Esophagus squamous epithelium (tissue), 5 donors: ENCODE results near the gene HPS6. TPM values are rescaled to one million over a fixed set of nuclear protein-coding genes. Genes with fewer than 3 reads are reported as not detected.
A peak's percentile ranks its signal among the peaks of the same experiment; 100 is the strongest.

Experiments used
- DNase-seq: peaks from one replicate; lab custom pipeline; 2025; lab: John Stamatoyannopoulos, UW
- H3K27ac ChIP-seq, 4 donors: fragments of 200-600 bp; sonication (generic); one replicate each; pipeline ENCODE4 v1.5.1; 2016 to 2019; ENCODE audit warnings: mild to moderate bottlenecking in 1 of 4
- H3K27me3 ChIP-seq, 4 donors: fragments of 200-600 bp; sonication (generic); 1 replicate in 3 of 4; 2 replicates in 1 of 4; pipeline versions ENCODE4 v1.5.1 to v1.6.0; 2017 to 2021; ENCODE audit warnings: antibody characterized with exemption in 1 of 4
- H3K36me3 ChIP-seq, 3 donors: fragments of 200-600 bp; sonication (generic); one replicate each; pipeline ENCODE4 v1.5.1; 2016 to 2019
- H3K4me1 ChIP-seq, 3 donors: fragments of 200-600 bp; sonication (generic); one replicate each; pipeline ENCODE4 v1.5.1; 2017 to 2019
- H3K4me3 ChIP-seq, 4 donors: fragments of 200-600 bp; sonication (generic); 1 replicate in 3 of 4; 2 replicates in 1 of 4; pipeline ENCODE4 v1.5.1; 2016 to 2019; ENCODE audit warnings: mild to moderate bottlenecking in 2 of 4, moderate library complexity in 1 of 4
- H3K9me3 ChIP-seq, 3 donors: fragments of 200-600 bp; sonication (generic); one replicate each; pipeline ENCODE4 v1.5.1; 2016 to 2019
- CTCF ChIP-seq, 6 experiments: fragments of 450-650 bp in 4 of 6; fragments of 200-600 bp in 2 of 6; sonication (generic) in 2 of 6; IDR thresholded peaks; one replicate each; pipeline ENCODE4 v1.5.1; 2016 to 2019; ENCODE audit warnings: antibody characterized with exemption in 6 of 6, mild to moderate bottlenecking in 4 of 6, moderate library complexity in 4 of 6
- POLR2A ChIP-seq, 4 donors: fragments of 450-650 bp; IDR thresholded peaks; one replicate each; pipeline ENCODE4 v1.6.1; 2017; ENCODE audit warnings: antibody characterized with exemption in 4 of 4, mild to moderate bottlenecking in 4 of 4, moderate library complexity in 3 of 4
- whole genome bisulfite sequencing, 2 donors: methylation state at CpG; one replicate each; pipeline ENCODE4 v1.1.5; 2018; 5-methylcytosine and 5-hydroxymethylcytosine counted together
- intact Hi-C: fragments of 100-400 bp; cut with DNase I; formaldehyde crosslinking; loops from one replicate; pipeline ENCODE4 v1.15.0; 2022
- total RNA-seq, 4 donors: library from RNA; depleted of rRNA; stranded (reverse); fragments of >200 nt; gene quantifications; one replicate each; pipeline ENCODE4 v1.1.0, GENCODE V29; 2016
- donor health status: DM: yes; HTN: yes; CAD: no.

Gene HPS6
- total RNA-seq, 4 donors from 2014 or later: 22.7 to 29.4 (median 23.3) TPM

DNA sequence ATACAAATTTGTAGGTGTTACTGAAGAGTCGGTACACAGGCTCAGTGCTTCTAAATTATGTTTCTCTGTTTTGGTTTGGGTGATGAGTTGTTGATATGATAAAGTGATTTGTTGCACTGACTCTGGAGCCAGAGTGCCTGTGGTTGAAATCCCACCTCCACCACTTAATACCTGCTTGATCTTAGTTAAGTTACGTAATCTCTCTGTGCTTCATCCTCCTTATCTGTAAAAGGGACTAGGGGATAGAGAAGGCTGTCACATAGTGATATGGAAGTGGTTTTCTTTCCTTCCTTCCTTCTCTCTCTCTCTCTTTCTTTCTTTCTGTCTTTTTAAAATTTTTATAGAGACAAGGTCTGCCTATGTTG lies 664 bp upstream of the HPS6 start:
- peak overlapping the region in 3 of 4 donors; percentile 62 to 94 (median 90) for H3K4me3 ChIP-seq
- DNase-seq: no peak
- TF ChIP-seq POLR2A (IDR thresholded peaks at IDR 0.05): no peak
- TF ChIP-seq CTCF (IDR thresholded peaks at IDR 0.05): no peak
- 72 to 95% methylated on average over 2 of the region's 2 CpGs for WGBS, 2 donors
- peaks cover 0 to 31% (median 4%) of the 10 kb centered on the region in 3 donors for H3K36me3 ChIP-seq
- H3K4me1 ChIP-seq: peaks cover 18 to 42% (median 26%) of the 10 kb centered on the region in 3 donors
- intact Hi-C loops: no loop called here
- H3K9me3 ChIP-seq: no peaks in the 10 kb centered on the region
- H3K27ac ChIP-seq: peak overlapping the region; percentile 85 to 97 (median 91)
- no peaks in the 10 kb centered on the region for H3K27me3 ChIP-seq

- no peak for DNase-seq
- H3K36me3 ChIP-seq: peaks cover 0 to 41% (median 4%) of the 10 kb centered on the region in 3 donors
- 4 to 58% methylated on average over 5 to 6 of the region's 63 CpGs for WGBS, 2 donors
- no peaks in the 10 kb centered on the region for H3K9me3 ChIP-seq
- TF ChIP-seq POLR2A (IDR thresholded peaks at IDR 0.05) (no peak), CTCF (IDR thresholded peaks at IDR 0.05) (no peak)
- peak overlapping the region; percentile 85 to 97 (median 91) for H3K27ac ChIP-seq
- no peaks in the 10 kb centered on the region for H3K27me3 ChIP-seq
- intact Hi-C loops: no loop called here
- peaks cover 18 to 42% (median 26%) of the 10 kb centered on the region in 3 donors for H3K4me1 ChIP-seq
- peak overlapping the region; percentile 62 to 94 (median 81) for H3K4me3 ChIP-seq
Measured at GRCh38 chr10:102065561-102066398, 631 bp downstream of the HPS6 start.

- H3K27me3 ChIP-seq: no peaks in the 10 kb centered on the region
- H3K4me3 ChIP-seq: peak overlapping the region; percentile 62 to 94 (median 81)
- H3K36me3 ChIP-seq: peaks cover 0 to 41% (median 4%) of the 10 kb centered on the region in 3 donors
- TF ChIP-seq CTCF (IDR thresholded peaks at IDR 0.05) (no peak), POLR2A (IDR thresholded peaks at IDR 0.05) (no peak)
- 52 to 60% methylated on average over 8 to 9 of the region's 16 CpGs for WGBS, 2 donors
- peak overlapping the region; percentile 85 to 97 (median 91) for H3K27ac ChIP-seq
- intact Hi-C loops: no loop called here
- peaks cover 18 to 42% (median 26%) of the 10 kb centered on the region in 3 donors for H3K4me1 ChIP-seq
- no peak for DNase-seq
- no peaks in the 10 kb centered on the region for H3K9me3 ChIP-seq
Measured at GRCh38 chr10:102066399-102067088, 1.4 kb downstream of the HPS6 start.

DNA sequence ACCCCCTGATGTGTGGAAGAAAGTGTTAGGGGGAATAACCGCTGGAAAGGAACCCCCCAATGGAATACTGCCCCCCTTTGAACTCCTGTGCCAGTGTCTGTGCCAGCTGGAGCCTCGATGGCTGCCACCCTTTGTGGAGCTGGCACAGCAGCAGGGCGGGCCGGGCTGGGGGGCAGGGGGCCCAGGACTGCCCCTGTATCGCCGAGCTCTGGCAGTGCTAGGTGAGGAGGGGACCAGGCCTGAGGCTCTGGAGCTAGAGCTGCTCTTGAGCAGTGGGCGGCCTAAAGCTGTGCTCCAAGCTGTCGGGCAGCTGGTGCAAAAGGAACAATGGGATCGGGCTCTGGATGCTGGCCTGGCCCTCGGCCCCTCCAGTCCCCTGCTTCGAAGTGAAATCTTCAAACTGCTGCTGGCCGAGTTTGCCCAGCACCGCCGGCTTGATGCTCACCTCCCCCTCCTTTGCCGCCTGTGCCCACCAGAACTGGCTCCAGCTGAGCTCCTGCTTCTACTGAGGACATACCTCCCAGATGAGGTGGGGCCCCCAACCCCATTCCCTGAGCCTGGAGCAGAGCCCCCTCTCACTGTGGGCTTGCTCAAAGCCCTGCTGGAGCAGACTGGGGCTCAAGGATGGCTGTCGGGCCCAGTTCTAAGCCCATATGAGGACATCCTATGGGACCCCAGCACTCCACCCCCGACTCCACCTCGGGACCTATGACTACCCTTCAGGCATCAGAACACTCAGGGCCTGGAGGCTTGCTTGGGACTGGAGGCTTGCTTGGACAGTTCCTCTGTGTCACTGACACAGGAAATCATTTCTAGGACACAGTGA lies 2.2 kb downstream of the HPS6 start:
- TF ChIP-seq CTCF (IDR thresholded peaks at IDR 0.05): no peak
- TF ChIP-seq POLR2A (IDR thresholded peaks at IDR 0.05): no peak
- Histone ChIP-seq H3K27ac (peak overlapping the region in 1 of 4 donors; percentile 85), H3K36me3 (peaks cover 0 to 41% (median 4%) of the 10 kb centered on the region in 3 donors), H3K27me3 (no peaks in the 10 kb centered on the region), H3K4me1 (peaks cover 18 to 42% (median 26%) of the 10 kb centered on the region in 3 donors), H3K9me3 (no peaks in the 10 kb centered on the region), H3K4me3 (peak overlapping the region in 1 of 4 donors; percentile 90)
- 61 to 82% methylated on average over 7 to 11 of the region's 18 CpGs for WGBS, 2 donors
- no peak for DNase-seq
- intact Hi-C loops: no loop called here
